D341Med (cell line): ENCODE measurements around the gene TACC3.

ENCODE experiments used
- DNase-seq: peaks from one replicate; pipeline ENCODE4 v3.0.0; 2012; ENCODE audit warnings: low spot score

The TACC3 gene

DNA sequence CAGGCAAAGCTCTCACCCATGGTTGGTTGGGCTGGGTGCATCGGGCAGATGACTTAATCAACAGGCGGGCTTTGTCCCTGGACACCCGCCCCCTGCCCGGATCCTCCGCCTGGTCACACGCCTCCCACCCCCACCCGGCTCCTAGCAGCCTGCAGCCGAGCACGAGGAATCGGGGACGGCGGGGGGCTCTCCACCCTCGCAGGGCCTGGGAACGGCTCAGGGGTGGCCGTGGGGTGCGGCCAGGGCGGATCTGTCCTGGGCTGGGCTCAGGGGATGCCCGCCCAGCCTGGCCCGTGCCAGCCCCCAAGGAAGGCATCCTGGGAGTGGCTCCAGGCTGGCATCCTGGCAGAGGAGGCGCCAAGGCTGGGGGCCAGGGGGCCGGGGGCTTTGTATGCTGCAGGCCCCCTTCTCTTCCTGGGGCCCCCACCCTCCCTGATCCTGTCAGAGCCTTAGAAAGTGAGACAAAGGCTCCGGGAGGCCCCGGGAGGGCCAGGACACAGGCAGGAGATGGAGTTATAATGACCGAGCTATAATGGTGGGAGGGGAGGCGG, 39.3 kb downstream of the TACC3 start:
- no peak for DNase-seq

DNA sequence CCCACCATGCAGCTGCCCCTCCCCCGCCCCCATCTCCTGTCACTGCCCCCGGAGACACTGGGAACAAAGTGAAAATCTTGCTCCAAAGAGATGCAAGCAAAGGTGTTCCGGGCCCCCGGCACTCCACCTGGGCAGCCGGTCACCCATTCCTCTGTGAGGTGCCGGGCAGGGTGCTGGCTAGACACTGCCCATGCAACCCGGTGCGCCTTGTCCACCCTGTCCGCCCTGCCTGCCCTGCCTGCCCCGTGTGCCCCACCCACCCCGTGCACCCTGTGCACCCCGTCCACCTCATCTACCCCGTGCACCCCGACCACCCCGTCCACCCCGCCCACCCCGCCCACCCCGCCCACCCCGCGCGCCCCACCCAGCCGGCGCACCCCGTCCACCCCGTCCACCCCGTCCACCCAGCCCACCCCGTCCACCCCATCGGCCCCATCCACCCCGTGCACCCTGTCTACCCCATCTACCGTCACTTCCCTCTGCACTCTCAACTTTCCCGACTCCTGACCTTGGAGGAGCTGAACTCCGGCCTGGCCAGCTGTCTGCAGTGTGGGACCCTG, 39.9 kb downstream of the TACC3 start:
- DNase-seq = no peak

DNA sequence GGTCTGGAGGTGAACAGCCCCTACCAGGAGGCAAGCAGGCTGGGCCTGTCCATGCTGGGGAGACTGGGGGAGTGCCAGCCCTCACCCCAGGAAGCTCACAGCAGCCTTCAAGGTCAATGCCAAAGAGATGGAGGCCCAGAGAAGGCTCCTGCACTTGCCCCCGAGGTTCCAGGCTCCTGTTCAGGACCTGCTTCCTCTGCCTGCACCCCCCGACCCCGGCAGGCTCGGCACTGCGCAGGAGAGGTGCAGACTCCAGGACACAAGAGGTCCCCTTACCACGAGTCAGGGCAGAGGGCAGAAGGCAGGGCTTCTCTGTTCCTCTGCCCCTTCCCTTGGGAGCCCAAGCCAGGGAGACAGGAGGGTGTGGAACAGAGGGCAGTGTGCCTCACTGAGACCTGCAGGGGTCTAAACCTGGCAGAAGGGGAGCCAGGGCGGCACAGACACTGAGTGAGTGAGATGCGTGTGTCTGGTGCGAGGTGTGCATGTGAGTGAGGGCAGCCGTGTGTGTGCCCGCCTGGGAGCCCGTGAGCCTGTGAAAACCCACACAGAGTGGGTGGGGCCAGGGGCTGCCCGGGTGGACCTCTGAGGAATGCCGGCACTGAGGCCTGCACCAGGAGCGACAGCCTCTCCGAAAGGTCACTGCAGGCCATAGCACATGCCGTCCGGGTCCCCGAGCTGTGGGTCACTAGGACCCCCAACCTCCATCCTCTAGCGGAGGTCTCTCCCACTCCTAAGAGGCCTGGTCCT, 41.1 kb downstream of the TACC3 start:
- no peak for DNase-seq

DNA sequence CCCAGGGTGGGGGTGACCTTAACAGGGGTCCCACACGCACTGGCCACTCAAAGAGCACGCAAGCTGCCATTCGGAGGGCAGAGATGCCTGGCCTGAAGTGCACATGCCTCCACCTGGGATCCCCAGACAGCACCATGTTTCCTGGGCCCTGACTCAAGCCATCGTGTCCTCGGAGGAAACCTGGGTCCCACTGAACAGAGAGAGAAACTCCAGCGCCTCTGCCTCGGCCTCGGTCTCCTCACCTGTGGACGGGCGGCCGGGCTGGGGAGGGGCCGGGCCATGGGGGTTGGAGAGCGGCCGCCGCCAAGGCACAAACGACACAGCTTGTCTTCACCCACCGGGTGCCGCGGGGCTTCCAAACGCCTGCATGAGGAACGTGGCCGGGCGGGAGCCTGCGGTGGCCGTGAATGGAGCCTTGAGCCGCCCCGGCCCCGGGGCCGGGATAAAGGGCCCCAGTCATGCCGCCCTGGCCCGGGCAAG, 41.8 kb downstream of the TACC3 start:
- DNase-seq = no peak

DNA sequence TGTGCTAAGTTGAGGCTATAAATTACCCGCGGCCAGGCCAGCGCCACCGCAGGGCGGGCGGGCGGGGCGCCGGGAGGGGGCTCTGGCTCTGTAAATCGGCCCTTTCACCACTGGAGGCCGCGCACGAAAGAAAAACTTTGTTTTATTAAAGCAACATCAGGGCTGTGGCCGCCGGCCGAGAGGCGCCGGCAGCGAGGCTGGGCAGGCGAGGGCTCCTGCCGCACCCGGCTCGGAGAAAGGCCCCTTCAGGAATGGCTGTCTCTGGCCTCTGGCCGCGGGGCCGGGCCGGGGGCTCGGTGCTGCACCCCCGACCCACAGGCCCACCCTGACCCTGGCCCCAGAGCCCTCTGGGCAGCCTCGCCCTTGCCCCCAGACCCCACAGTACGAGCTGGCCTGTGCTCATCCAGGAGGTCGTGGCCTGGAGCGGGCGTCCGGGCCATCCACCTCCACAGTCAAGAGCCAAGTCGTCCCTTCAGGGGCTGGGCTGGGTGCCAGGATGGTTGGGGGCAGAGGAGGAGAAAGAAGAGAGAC, 42.3 kb downstream of the TACC3 start:
- no peak for DNase-seq

DNA sequence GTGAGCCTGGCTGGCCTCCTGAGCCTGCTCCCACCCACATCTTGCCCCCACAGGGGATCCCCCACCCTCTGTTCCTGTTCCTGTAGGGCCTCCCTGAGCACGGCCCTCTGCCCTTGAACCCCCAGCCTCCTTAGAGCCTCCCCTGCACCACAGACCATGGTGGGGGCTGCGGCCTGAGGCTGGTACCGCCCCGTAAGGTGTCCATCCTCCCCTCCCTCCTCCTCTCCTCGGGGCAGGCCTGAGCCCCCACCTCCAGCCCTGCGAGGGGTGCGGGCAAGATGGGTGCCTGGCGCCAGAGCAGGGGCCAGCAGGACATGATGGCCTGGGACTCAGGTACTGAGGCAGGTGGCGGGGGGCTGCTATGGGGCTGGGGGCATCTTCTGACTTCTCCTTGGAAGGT, 43.3 kb downstream of the TACC3 start:
- no peak for DNase-seq

DNA sequence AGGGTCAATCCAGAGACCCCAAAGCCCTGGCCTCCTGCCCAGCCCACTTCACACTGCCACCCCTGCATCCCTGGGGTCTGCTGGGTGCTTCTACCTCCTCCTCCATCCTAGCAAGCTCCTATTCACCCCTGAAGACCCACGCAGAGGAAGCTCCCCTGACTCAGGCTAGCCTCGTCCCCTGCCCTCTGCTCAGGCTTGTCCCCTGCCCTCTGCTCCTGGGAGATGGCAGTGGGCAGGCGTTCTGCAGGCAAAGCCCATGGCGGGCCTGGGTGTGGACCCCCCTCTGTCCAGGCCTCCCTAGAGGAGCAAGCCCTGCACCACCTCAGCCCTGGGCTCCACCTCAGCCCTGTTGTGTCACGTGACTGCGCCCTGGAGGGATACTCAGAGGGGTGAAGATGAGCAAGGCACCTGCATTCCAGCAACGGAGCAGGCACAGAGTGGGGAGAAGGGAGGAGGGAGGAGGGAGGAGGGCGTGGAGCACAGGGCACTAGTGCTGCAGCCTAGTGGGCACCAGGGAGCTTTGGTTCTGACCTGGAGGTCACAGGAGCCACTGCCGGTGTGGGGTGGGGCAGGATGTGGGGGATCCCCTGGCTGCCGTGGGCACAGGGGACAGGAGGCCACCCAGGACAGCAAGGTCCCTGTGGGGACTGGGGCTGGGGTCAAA, 44.2 kb downstream of the TACC3 start:
- DNase-seq = no peak

DNA sequence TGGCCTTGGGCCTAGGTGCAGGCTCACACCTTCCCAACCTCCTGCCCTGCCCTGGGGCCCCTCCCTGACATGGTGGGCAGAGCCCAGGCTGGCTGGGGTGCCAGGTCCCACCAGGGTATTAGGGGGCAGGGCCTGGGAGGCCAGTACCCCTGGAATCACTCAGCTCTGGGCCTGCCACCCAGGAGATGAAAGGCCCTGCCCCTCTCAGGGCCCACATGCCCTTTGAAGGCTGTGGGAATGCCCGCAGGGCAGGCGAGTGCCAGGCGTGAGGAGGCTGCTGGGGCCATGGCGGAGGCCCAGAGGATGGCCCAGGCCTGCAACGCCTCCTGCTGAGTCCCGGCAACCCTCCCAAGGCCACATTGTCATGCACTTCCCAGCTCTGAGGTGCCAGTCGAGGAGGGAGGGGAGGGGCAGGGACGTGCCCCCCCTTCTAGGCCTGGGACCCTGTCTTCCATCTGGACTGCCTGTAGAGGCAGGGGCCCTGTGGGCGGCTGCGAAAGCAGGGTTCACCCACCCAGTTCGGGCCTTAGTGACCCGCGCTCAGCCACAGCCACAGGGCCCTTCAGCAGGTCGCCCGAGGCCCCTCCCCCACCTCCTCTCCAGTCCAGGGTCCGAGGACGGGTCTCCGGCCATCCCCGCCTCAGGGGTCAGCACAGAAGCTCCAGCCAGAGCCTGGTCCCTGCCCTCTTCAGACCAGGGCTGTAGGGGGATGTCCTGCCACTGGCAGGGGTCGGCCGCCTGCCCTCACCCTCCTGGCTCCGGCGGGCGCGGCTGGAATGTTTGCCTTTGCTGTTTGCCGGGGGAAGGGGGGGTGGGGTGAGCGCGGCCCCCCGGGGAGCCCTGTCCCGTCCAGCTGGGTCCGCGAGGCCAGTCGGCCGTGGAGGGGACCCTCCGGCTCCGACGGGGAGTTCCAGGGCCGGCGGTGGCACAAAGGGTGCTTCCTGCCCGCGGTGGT, 45.1 kb downstream of the TACC3 start:
- peak; percentile 61 for DNase-seq

DNA sequence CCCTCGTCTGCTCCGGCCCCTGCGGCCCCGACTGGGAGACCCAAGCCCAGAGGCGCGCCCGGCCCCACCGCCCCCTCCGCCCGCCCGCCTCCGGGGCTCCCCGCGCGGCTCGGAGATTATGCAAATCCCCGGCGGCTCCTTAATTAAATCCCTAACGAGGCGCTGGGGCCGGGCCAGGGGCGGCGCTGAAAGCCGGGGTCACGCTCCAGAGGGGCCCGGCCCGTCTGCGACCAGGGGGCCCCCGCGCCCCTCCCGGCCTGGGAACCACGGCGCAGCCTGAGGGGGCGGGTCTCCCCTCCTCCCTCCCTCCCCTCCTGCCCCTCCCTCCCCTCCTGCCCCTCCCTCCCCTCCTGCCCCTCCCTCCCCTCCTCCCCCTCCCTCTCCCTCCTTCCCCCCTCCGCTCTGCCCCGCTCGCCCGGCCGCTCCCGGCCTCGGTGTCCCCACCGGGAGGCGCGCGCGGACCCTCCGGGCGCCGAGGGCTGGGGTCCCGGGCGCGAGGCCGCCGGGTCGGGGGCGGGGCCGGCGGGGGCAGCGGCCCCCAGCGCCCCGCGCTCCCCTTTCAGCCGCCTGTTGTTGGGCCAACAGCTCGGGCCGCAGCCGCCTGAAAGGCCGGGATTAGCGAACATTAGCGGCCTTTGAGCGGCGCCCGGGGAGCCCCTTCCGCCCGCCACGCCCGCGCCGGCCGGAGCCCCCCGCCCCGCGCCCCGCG, 45.9 kb downstream of the TACC3 start:
- DNase-seq = peak; percentile 90

DNA sequence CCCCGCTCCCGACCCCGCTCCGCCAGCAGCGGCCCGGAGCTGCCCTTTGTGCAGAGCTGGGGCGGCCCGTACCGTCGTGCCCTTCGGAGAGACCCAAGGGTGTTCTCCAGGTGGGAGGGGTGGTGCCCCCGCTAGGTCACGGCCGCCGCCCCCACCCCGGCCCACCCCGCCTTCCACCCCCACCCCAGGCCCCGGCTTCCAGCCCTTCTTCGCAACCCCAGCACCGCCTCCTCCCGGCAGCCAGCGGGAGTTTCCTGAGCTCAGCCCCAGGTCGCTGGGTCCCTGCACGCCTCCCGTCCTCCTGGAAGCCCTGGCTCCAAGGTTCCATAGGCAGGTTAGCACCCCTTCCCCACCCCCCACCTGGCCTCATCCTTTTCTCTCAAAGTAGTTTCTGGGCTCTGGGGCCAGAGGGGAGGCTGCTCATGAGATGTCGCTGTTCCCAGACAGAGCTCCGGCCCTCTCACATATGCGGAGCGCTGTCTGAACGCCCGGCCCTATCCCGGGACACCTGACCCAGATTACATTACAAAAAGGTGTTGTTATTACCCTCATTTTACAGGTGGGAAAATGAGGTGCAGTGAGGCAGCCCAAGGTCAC, 46.5 kb downstream of the TACC3 start:
- DNase-seq = peak; percentile 86

DNA sequence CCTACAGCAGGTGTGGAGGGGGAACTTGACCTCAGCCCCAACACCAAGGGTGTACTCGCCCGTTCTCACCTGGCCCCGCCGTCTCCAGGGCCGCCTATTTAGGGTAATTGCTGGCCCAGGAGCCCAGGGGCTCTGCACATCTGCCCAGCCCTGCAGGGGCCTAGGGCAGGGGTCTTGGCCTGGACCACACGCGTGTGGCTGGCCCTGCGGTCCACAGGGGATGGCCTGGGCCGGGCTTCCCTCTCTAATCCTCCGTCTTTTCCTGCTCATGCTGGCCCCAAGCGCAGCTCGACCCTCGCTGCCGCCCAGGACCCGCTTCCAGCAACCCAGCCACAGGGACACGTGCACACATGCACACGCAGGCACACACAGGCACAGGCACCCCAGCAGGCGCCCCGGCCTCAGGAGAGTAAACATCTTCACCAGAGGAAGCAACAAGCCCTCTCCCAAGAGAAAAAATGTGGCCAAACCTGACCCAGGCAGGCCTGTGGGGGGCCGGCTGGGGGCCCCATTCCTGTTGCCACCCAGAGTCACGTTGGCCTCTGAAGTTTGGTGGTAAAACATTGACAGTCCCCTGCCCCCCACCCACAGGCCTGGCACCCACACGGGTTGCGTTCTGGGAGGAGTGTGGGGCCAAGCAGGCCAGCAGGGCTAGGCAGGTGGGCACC, 47.2 kb downstream of the TACC3 start:
- no peak for DNase-seq

DNA sequence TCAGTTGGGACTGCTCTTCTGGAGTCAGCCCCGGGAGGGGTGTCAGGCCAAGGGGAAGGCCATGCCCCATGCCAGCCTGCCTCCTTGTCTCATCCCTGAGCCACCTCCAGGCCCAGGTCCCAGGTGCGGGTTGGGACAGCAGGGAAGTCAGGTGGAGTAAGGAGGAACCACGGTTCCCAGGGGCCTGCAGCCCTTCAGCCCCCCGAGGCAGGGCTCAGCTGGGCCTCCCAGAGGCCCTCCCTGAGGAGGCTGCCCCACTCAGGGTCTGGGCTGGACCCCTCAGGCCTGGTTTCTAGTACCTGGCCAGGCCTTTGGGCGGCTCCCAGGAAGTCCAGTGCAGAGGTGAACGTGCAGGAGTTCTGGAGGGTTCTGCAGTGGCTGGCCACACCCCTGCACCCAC, 48.4 kb downstream of the TACC3 start:
- DNase-seq = no peak

DNA sequence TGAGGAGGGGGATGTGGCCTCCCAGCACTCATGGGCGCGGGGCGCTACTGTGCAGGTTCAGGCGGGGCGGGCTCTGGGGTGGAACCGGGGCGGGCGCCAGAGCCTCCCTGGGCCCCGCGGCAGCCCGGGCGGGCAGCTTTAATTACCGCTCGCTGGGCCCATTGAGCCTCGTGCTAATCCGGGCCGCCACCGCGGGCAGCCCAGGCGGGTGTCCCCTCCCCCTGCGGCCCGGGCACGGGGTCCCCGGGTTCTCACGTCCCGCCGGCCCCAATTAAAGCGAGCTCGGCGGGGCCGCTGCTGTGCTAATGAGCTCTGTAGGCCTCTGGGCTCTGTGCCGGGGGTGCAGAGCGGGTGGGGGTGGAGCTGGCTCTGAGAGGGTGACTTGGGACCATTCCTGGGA, 48.9 kb downstream of the TACC3 start:
- DNase-seq = peak; percentile 62

DNA sequence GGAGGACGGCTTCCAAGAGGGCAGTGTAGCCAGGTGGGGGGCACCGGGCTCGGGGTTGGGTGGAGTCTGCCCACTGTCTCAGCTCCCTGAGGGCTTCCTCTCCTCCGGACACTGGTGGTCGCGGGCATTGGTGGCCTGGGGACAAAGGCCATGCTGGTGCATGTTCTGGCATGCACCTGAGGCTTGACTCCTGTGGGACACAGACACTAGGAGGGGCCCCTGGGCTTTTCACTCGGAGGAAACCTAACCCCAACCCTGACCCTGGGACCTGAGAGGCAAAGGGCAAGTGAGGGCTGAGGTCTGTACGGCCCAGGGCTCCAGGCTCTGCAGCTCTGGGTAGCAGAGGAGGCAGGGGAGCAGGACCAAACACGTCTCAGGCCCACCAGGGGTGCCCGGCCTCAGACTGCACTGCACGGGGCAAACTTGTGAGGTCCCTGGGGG, 49.5 kb downstream of the TACC3 start:
- DNase-seq = no peak

DNA sequence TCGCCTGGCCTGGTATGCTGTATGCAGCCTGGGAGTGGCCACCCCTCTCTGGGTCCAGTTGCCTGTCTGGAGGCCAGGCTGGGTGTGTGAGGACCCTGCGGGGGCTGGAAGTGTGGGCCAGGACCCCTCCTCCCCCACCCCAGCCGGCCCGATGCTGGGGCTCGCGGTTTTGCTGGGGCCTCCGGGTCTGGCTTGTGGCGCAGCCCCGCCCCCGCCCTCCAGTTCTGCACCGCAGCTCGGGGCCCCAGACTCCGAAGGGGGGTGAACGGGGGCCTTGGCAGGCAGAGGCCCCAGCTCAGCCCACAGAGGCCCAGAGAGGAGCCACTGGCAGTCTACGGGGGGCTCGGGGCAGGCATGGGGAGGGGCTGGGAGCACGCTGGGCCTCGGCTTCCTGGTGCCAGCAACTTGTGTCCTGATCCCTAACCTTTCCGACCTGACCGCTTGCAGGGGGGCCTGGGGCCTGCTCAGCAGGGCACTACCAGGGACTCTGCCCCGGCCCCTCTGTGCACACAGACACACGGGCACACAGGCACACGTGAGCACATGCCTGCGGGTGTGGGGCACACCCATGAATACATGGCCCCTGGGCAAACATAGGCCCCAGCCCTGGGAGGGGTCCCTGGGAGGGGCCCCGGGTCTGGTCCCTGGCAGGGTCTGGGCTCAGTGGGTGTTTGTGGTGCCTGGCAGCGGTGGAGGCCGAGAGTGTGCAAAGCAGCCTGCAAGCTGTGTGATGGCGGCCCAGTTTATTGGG, 50.4 kb downstream of the TACC3 start:
- DNase-seq = no peak

DNA sequence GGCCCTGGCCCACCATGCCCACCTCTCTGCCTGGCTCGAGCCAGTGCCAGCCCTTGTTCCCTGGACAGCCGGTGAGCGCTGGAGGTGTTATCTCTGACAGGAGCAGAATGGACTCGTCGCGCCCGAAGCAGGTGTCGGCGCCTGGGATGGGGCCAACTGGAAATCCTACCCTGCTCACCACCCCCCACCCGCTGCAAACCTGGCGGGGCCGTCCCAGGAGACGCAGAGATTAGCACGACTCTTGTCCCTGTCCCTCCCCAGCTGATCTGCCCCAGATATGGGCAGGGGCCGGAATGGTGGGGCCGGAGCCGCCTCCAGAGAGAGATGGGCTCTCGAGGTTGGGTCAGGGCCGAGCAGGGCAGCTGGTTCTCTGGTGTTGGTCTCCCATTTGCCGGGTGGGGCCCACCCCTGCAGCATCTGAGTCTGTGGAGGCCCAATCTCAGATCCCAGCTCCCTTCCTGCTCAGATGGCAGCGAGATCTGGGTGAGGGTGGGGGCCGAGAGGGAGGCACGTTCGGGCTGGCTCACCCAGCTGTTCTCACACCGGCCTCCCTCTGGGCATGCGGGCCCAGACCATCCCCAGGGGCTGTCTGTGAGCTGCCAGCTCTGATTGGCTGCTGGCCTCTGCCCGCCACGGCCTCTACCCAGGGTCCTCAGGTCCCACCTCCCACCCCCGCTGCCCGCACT, 51.7 kb downstream of the TACC3 start:
- peak; percentile 95 for DNase-seq

DNA sequence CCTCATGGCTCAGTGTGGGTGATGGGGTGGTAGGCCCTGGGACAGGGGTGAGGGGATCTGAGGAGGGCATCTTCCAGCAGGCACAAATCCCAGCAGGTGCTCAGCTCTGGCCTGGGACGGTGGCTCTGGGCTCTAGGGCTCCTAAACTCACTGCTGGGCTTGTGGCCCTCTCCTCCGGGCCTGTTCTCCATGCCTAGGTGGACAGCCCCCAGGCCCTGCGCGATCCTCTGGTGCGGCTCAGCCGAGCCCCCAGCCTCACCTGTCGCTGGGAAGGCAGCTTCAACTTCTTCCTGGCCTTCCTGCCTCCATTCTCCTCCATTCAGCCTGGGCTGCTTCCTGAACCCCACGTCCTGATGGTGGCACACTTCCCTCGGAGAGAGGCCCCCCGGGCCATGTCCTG, 52.4 kb downstream of the TACC3 start:
- DNase-seq = no peak

DNA sequence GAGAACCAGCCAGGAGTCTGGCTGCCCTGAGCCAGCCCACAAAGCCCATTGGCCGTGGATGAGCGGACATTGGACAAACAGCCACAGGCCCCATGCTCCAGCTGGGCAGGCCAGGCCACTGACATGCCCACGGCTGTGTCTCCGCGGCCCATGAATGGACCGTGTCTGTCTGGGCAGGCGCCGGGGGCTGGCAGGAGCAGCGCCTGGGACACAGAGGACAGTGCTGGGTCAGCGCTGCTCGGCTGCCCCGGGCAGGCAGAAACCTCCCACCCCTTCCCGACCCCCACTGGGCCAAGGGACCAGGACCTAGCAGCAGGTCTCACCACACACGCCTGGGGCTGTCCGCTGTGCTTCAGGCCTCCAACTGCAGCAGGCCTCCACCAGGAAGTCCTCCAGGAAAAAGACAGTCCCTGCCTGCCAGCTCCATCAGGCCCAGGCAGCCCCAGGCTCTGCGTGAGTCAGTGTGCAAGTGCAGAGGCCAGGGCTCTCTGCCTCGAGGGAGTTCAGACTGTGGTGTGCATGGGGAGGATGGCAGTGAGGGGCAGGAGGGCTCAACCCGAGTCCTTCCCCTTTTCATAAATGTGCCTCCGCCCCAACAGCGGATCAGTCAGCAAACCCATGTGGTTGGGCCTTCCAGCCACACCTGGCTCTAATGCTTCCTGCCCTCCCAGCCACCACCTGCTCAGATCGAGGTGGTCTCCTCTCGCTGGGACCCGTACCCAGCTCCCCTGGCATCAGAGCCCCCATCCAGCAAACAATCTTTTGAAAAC, 54.6 kb downstream of the TACC3 start:
- DNase-seq = no peak
